Activated CD8-positive, alpha-beta T cell treated with anti-CD3 and anti-CD28 coated beads, Interleukin-2, amount 10 ng/mL, durations not matched to agents 7 days and 5 days (primary cell): ENCODE results near the gene ARPC2. TPM values are rescaled to one million over a fixed set of nuclear protein-coding genes. Genes with fewer than 3 reads are reported as not detected.

Source experiments
- ATAC-seq: fragments of 150-1000 bp; cut with Tn5 transposase; one replicate; pipeline ENCODE4 v1.10.0; 2021; ENCODE audit warnings: moderate library complexity
- CTCF ChIA-PET: fragments of 350-600 bp; sonication (Branson Sonifier 250); formaldehyde crosslinking; loops from one replicate; lab custom pipeline; 2021; ENCODE audit warnings: antibody characterized with exemption; lab: Charles Lee
- POLR2A ChIA-PET: fragments of 350-600 bp; sonication (Branson Sonifier 250); formaldehyde crosslinking; loops from one replicate; lab custom pipeline; 2021; ENCODE audit warnings: antibody characterized with exemption; lab: Charles Lee
- DNase-seq: peaks from one replicate; pipeline ENCODE4 v3.0.0-alpha.2; 2020
- H3K27ac Mint-ChIP-seq: one replicate; pipeline ENCODE4 v1.8.0; 2021; ENCODE audit warnings: mild to moderate bottlenecking, mixed read lengths
- H3K27me3 Mint-ChIP-seq: one replicate; pipeline ENCODE4 v1.8.0; 2021; ENCODE audit warnings: low read depth, mixed read lengths
- H3K36me3 Mint-ChIP-seq: one replicate; pipeline ENCODE4 v1.8.0; 2021; ENCODE audit warnings: low read depth, mixed read lengths
- H3K4me1 Mint-ChIP-seq: one replicate; pipeline ENCODE4 v1.8.0; 2021; ENCODE audit warnings: low read depth, mixed read lengths
- H3K4me3 Mint-ChIP-seq: one replicate; pipeline ENCODE4 v1.8.0; 2021; ENCODE audit warnings: mild to moderate bottlenecking, mixed read lengths
- H3K9me3 Mint-ChIP-seq: one replicate; pipeline ENCODE4 v1.8.0; 2022; ENCODE audit warnings: mixed read lengths; ENCODE audit not compliant: insufficient read depth
- total RNA-seq, 2 experiments: library from RNA; stranded (reverse); gene quantifications; one replicate each; pipeline ENCODE4 v1.2.3, GENCODE V29; 2021

The ARPC2 gene
- total RNA-seq, 2 experiments from 2014 or later, result 821 to 844 TPM

GRCh38 chr2:218290316-218291261, 73.6 kb downstream of the ARPC2 start:
- Mint-ChIP-seq H3K9me3 (no peaks in the 10 kb centered on the region), H3K4me1 (peaks cover 77% of the 10 kb centered on the region), H3K4me3 (peak overlapping the region; percentile 80), H3K36me3 (peaks cover 10% of the 10 kb centered on the region), H3K27me3 (no peaks in the 10 kb centered on the region), H3K27ac (peak overlapping the region; percentile 89)
- ATAC-seq (peak; percentile 8), DNase-seq (peak; percentile 64)
- ChIA-PET CTCF (interaction anchor here (0.7 to 4.1 kb wide), 15 partner anchors 8 to 597 kb away, joined by 3 to 43 read pairs (median 4); partner anchors contain the start of genes AAMP, BCS1L, CATIP and PNKD), POLR2A (interaction anchor here (1.6 kb wide), 1 partner anchor 21 kb away, joined by 6 read pairs; the partner anchor contains the start of genes AAMP and PNKD)

- no peak for DNase-seq
- Mint-ChIP-seq H3K9me3 (no peaks in the 10 kb centered on the region), H3K36me3 (peaks cover 7% of the 10 kb centered on the region), H3K4me1 (peaks cover 68% of the 10 kb centered on the region), H3K27ac (peak overlapping the region; percentile 89), H3K4me3 (peak overlapping the region; percentile 80), H3K27me3 (no peaks in the 10 kb centered on the region)
- CTCF ChIA-PET, result interaction anchor here (0.9 to 4.1 kb wide), 15 partner anchors 7 to 596 kb away, joined by 3 to 43 read pairs (median 5); partner anchors contain the start of genes AAMP, CATIP and PNKD
- ATAC-seq, result no peak
- POLR2A ChIA-PET, result interaction anchor here (1.4 to 1.6 kb wide), 2 partner anchors 21 to 105 kb away, joined by 6 read pairs; partner anchors contain the start of genes AAMP and PNKD
Observed at GRCh38 chr2:218291318-218292047, 74.5 kb downstream of the ARPC2 start.

DNA sequence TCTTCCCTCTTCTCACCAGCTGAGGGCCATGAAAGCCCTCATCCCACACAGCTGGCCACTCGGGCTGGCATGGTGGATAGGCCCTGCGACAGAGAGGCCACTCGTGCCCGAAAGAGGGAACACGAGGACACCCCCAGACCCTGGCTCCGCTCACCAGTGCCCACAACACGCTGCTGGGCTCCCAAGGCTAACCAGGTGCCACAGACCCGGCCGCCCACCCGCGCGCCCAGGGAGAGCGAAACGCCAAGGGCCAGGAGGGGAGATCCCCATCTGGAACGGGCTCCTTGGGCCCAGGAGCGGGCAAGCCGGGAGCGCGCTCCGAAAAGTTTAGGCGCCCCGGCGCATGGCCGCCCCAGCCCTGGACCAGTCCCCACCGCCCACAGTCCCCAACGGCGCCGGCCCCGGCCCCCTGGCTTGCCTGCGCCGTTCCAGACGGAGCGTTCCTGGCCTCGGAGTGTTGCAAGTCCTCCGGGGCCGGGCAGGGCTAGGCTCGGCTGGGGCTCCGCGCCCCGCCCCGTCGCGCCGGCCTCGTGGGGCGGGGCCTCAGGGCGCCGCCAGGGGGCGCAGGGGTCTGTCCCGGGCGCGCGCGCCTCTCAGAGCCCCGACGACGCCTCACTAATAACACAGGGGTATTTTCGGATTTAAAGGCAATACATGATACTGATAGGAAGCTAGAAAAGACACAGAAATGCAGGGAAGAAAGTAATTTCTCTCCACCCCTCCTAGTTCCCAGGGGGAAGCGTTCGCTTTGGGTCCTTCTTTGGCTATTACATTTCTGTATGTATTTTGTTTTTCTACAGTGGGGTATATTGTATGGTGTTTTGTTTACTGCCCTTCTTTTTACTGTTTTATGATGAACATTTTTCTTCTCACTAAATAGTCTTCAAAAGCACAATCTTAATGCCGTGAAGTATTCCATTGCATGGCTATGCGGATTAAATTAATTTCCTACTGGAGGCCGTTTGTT, 75.3 kb downstream of the ARPC2 start, which contains the start of gene TMBIM1:
TSS of gene TMBIM1 (minus strand) at position 456 of the 967 bp plus-strand sequence. CDS start 10,362 bp downstream, outside the sequence.
- H3K4me1 Mint-ChIP-seq, result peaks cover 60% of the 10 kb centered on the region
- POLR2A ChIA-PET, result interaction anchor here (1.4 kb wide), 1 partner anchor 104 kb away, joined by 6 read pairs; no protein-coding TSS in a partner anchor

DNA sequence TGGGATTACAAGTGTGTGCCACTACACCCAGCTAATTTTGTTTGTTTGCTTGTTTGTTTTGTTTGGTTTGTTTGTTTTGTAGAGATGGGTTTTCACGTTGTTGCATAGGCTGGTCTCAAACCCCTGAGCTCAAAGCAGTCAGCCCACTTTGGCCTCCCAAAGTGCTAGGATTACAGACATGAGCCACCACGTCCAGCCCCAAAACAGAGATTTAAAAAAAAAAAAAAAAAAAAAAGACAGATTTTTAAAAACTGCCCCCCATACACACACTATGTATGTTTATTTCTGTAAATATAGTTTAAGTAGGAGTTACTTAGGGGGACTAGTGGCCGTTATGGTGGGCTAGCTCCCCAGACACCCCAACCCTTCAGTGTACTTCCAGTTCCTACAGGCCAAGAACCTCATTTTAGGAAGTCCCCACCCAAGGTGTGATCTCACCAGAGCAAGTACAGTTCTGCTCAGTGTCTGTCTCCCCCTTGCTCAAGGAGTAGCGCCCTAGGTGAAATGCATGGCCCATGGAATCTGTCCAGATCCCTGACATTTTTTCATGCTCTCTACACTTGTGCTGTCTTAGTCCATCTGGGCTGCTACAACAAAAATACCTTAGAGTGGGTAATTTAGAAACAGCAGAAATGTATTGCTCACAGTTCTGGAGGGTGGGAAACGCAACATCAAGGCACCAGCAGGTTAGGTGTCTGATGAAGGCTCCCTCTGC, 76.9 kb downstream of the ARPC2 start:
- POLR2A ChIA-PET, result no interaction called here
- H3K9me3 Mint-ChIP-seq, result no peaks in the 10 kb centered on the region
- no peak overlapping the region for H3K27ac Mint-ChIP-seq
- CTCF ChIA-PET, result interaction anchor here (0.8 to 2.0 kb wide), 6 partner anchors 9 to 103 kb away, joined by 3 to 11 read pairs (median 6); partner anchors contain the start of genes AAMP, CATIP and PNKD
- H3K27me3 Mint-ChIP-seq, result no peaks in the 10 kb centered on the region
- DNase-seq, result no peak
- peaks cover 4% of the 10 kb centered on the region for H3K36me3 Mint-ChIP-seq
- no peak for ATAC-seq
- H3K4me3 Mint-ChIP-seq, result no peak overlapping the region
- H3K4me1 Mint-ChIP-seq, result peaks cover 46% of the 10 kb centered on the region

More for the DNA sequence above, 75.3 kb downstream of the ARPC2 start, which contains the start of gene TMBIM1:
- Mint-ChIP-seq H3K4me3 (peak within 1 kb of the TSS; percentile 80), H3K9me3 (no peaks in the 10 kb centered on the region), H3K27me3 (no peaks in the 10 kb centered on the region), H3K27ac (peak within 1 kb of the TSS; percentile 89), H3K36me3 (peaks cover 7% of the 10 kb centered on the region)
- ATAC-seq (peak; percentile 90), DNase-seq (peak; percentile 81)
- CTCF ChIA-PET, result interaction anchor here (0.6 to 4.1 kb wide), 23 partner anchors 8 to 595 kb away, joined by 3 to 43 read pairs (median 4); partner anchors contain the start of genes AAMP, CATIP and PNKD

DNA sequence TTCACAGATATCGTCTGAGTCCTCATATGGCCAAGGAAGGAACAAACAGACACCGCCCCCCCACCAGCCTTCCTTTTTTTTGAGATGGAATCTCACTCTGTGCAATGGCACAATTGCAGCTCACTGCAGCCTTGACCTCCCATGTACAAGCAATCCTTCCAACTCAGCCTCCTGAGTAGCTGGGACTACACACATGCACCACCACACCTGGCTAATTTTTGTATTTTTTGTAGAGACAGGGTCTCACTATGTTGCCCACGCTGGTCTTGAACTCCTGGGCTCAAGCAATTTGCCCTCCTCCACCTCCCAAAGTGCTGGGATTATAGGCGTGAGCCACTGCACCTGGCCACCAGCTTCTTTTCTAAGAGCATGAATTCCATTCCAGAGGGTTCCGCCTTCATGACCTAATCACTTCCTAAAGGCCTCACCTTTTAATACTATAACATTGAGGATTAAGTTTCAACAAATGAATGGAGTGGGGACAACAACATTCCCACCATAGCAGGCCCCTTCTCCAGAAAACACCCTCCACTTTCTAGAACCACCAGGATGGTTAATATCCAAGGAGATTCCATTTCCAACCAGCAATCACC, 77.5 kb downstream of the ARPC2 start:
- ChIA-PET POLR2A (interaction anchor here (1.2 kb wide), 1 partner anchor 8 kb away, joined by 4 read pairs; no protein-coding TSS in a partner anchor), CTCF (interaction anchor here (0.7 to 3.1 kb wide), 5 partner anchors 9 to 114 kb away, joined by 3 to 17 read pairs (median 5); partner anchors contain the start of gene CATIP)
- ATAC-seq, result no peak
- no peaks in the 10 kb centered on the region for H3K27me3 Mint-ChIP-seq
- H3K36me3 Mint-ChIP-seq, result peaks cover 3% of the 10 kb centered on the region
- DNase-seq, result no peak
- no peaks in the 10 kb centered on the region for H3K9me3 Mint-ChIP-seq
- H3K27ac Mint-ChIP-seq, result no peak overlapping the region
- H3K4me1 Mint-ChIP-seq, result peaks cover 42% of the 10 kb centered on the region
- H3K4me3 Mint-ChIP-seq, result no peak overlapping the region

- Mint-ChIP-seq H3K36me3 (no peaks in the 10 kb centered on the region), H3K9me3 (no peaks in the 10 kb centered on the region), H3K4me3 (no peak overlapping the region), H3K27ac (peak overlapping the region; percentile 20), H3K4me1 (peaks cover 37% of the 10 kb centered on the region), H3K27me3 (no peaks in the 10 kb centered on the region)
- DNase-seq, result no peak
- ATAC-seq, result no peak
- POLR2A ChIA-PET, result interaction anchor here (1.2 kb wide), 1 partner anchor 8 kb away, joined by 4 read pairs; no protein-coding TSS in a partner anchor
- CTCF ChIA-PET, result interaction anchor here (0.7 to 3.1 kb wide), 7 partner anchors 8 to 553 kb away, joined by 3 to 17 read pairs (median 5); partner anchors contain the start of genes AAMP, CATIP and PNKD
Observed at GRCh38 chr2:218295029-218295428, 78.0 kb downstream of the ARPC2 start.

DNA sequence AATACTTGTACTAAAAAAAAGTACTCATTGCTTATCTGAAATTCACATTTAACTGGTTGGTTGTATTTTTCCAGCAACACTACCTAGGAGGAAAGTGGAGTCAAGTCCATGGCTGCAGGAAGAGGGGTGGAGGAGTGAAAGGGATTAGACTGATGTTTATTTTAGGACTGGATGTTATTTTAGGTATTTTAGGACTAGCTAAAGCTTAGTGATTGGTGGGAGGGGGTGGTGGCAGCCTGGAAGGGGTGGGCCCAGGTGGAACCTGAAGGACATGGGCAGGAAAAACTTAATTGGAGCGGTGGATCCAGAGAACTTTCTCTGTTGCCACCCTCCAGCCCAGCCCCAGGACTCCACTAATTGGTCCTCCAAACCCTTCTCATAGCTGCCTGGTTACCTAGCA, 79.2 kb downstream of the ARPC2 start:
- ATAC-seq (no peak), DNase-seq (no peak)
- Mint-ChIP-seq H3K27me3 (no peaks in the 10 kb centered on the region), H3K4me1 (peaks cover 27% of the 10 kb centered on the region), H3K27ac (no peak overlapping the region), H3K9me3 (no peaks in the 10 kb centered on the region), H3K4me3 (no peak overlapping the region), H3K36me3 (no peaks in the 10 kb centered on the region)
- CTCF ChIA-PET, result interaction anchor here (1.1 to 3.1 kb wide), 5 partner anchors 9 to 552 kb away, joined by 3 to 17 read pairs (median 5); partner anchors contain the start of gene CATIP
- POLR2A ChIA-PET, result no interaction called here

GRCh38 chr2:218296847-218297246, 79.9 kb downstream of the ARPC2 start:
- ATAC-seq, result no peak

DNA sequence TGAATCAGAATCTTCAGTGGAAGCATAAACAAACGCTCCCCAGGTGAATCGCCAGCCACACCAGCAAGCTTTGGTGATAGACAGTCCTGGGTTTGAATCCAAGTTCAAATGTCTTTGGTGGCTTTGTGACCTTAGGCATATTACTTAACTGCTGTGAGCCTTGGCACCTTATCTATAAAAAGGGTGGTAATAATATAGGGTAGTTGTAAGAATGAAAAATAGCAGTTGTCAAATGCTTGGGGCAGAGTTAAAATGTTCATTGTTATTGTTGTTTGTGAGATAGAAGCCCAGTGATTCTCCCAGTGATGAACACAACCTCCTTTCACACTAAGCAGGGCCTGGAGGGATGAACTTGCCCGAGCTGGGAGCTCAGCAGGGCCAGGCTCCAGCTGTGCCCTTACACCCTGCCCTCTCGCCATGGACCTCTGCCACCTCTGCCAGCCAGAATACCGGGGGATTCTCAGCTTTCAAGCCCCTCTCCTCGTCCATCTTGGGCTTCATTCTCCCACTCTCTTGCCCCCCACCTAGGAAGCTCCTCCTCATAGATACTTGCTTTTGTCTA, 81.4 kb downstream of the ARPC2 start:
- no peak for ATAC-seq
- no peak for DNase-seq
- H3K36me3 Mint-ChIP-seq, result no peaks in the 10 kb centered on the region
- no peaks in the 10 kb centered on the region for H3K9me3 Mint-ChIP-seq
- H3K27me3 Mint-ChIP-seq, result no peaks in the 10 kb centered on the region
- peaks cover 18% of the 10 kb centered on the region for H3K4me1 Mint-ChIP-seq
- POLR2A ChIA-PET, result interaction anchor here (1.0 kb wide), 1 partner anchor 11 kb away, joined by 5 read pairs; no protein-coding TSS in a partner anchor
- no peak overlapping the region for H3K4me3 Mint-ChIP-seq
- CTCF ChIA-PET, result interaction anchor here (0.7 to 2.1 kb wide), 6 partner anchors 8 to 92 kb away, joined by 3 to 8 read pairs (median 4); partner anchors contain the start of genes AAMP, CATIP and PNKD
- peak overlapping the region; percentile 0 for H3K27ac Mint-ChIP-seq

More at GRCh38 chr2:218296847-218297246, 79.9 kb downstream of the ARPC2 start:
- no peak overlapping the region for H3K27ac Mint-ChIP-seq
- peaks cover 27% of the 10 kb centered on the region for H3K4me1 Mint-ChIP-seq
- H3K36me3 Mint-ChIP-seq, result no peaks in the 10 kb centered on the region
- CTCF ChIA-PET, result interaction anchor here (1.1 to 3.1 kb wide), 3 partner anchors 10 to 60 kb away, joined by 5 to 17 read pairs (median 16); partner anchors contain the start of gene CATIP
- H3K9me3 Mint-ChIP-seq, result no peaks in the 10 kb centered on the region
- H3K27me3 Mint-ChIP-seq, result no peaks in the 10 kb centered on the region
- no peak overlapping the region for H3K4me3 Mint-ChIP-seq
- POLR2A ChIA-PET, result interaction anchor here (0.6 kb wide), 1 partner anchor 375 kb away, joined by 4 read pairs; the partner anchor contains the start of genes RNF25 and STK36
- no peak for DNase-seq
